ENCODE results near the gene BPIFB1. TPM values are rescaled to one million over a fixed set of nuclear protein-coding genes. Genes with fewer than 3 reads are reported as not detected.
A peak's percentile ranks its signal among the peaks of the same experiment; 100 is the strongest.

The BPIFB1 gene
- total and polyA plus RNA-seq, 2 of the 13 experiments (the other 11 are each of a cell fraction or from before 2014, with no cell fraction given): 0.82 to 4.4 TPM

- no peak for TF ChIP-seq ZNF280B (CRISPR knock-in tag; IDR thresholded peaks at IDR 0.05; ENCODE audit: borderline replicate concordance)
- no peak for TF ChIP-seq POLR2AphosphoS5 (IDR thresholded peaks at IDR 0.05; ENCODE audit: low read depth, low read length)
- peak; percentile 89 for TF ChIP-seq ARID5B (CRISPR knock-in tag; IDR thresholded peaks at IDR 0.05)
- TF ChIP-seq ZNF367 (CRISPR knock-in tag; IDR thresholded peaks at IDR 0.05; ENCODE audit: borderline replicate concordance): no peak
- peak; percentile 56 for TF ChIP-seq HNF4A (CRISPR knock-in tag; IDR thresholded peaks at IDR 0.05)
- TF ChIP-seq ATF3 (CRISPR knock-in tag; IDR thresholded peaks at IDR 0.05): peak; percentile 11; the same call in 1 of the 2 replicates
- TF ChIP-seq SETDB1 (CRISPR knock-in tag; IDR thresholded peaks at IDR 0.05; ENCODE audit: borderline replicate concordance): no peak
- TF ChIP-seq TRAFD1 (CRISPR knock-in tag; IDR thresholded peaks at IDR 0.05; ENCODE audit: borderline replicate concordance): no peak
- no peak for TF ChIP-seq SNAPC2 (CRISPR knock-in tag; IDR thresholded peaks at IDR 0.05)
- TF ChIP-seq NKX3-1 (CRISPR knock-in tag; IDR thresholded peaks at IDR 0.05): no peak
- 0 out of 2 replicates have a peak, but pooled peaks have one; percentile 31 for TF ChIP-seq ZNF510 (CRISPR knock-in tag; IDR thresholded peaks at IDR 0.05; ENCODE audit: low read depth)
- no peak for TF ChIP-seq KLF15 (CRISPR knock-in tag; IDR thresholded peaks at IDR 0.05; ENCODE audit: borderline replicate concordance)
- peak; percentile 65; the same call in 1 of the 2 replicates for TF ChIP-seq ZNF230 (CRISPR knock-in tag; IDR thresholded peaks at IDR 0.05)
- TF ChIP-seq ZNF501 (CRISPR knock-in tag; IDR thresholded peaks at IDR 0.05): no peak
- no peak for TF ChIP-seq ZBTB10 (CRISPR knock-in tag; IDR thresholded peaks at IDR 0.05; ENCODE audit: borderline replicate concordance)
- TF ChIP-seq ZNF639 (CRISPR knock-in tag; conservative IDR thresholded peaks at IDR 0.05): no peak
- TF ChIP-seq ZNF292 (CRISPR knock-in tag; IDR thresholded peaks at IDR 0.05; ENCODE audit: borderline replicate concordance, low read depth): peak; percentile 59; the same call in 1 of the 2 replicates
Measured at GRCh38 chr20:33339515-33340058, 56.6 kb downstream of the BPIFB1 start (continued).

Measured in HepG2 (cell line).